ENCODE results near the gene RNF26. TPM values are rescaled to one million over a fixed set of nuclear protein-coding genes. Genes with fewer than 3 reads are reported as not detected.

Gene RNF26
- total RNA-seq, 1 donor from 2014 or later: 23.2 TPM

DNA sequence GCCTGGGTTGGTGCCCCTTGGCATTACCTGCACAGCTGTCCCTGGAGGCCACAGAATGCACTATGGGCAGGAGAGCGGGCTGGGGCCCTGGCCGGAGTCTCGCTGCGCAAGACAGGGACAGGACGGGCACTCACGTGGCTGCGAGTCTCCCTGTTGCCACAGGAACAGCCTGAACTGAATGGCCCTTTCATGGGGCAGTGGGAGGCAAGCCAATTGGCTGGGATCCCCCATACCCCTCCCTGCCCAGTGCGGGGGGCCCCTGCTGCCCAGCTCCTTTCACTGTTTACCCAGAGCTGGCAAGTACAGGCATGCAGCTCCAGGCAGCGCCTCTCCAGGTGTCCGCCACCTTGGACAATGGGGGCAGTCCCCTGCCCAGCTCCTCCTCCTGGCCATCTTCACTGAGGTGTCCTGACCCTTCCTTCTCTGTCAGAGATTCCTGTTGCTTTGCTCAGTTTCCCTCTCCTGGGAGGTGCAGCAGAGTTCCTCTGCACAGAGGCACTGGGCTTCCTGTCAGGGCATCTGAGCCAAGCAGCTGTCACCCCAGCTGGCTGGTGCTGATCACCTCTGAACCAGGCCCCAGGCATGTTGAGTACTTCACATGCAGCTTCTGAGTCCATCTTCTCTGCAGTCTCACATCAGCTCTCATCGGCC is 42.0 kb downstream of the RNF26 start:
- no peaks in the 10 kb centered on the region for H3K9me3 ChIP-seq
- DNase-seq (peak; percentile 76), ATAC-seq (peak; percentile 29)
- no peaks in the 10 kb centered on the region for H3K27me3 ChIP-seq
- H3K4me3 ChIP-seq: no peak overlapping the region
- H3K4me1 ChIP-seq: peaks cover 25% of the 10 kb centered on the region
- H3K36me3 ChIP-seq: no peaks in the 10 kb centered on the region
- TF ChIP-seq, protein P1, sequence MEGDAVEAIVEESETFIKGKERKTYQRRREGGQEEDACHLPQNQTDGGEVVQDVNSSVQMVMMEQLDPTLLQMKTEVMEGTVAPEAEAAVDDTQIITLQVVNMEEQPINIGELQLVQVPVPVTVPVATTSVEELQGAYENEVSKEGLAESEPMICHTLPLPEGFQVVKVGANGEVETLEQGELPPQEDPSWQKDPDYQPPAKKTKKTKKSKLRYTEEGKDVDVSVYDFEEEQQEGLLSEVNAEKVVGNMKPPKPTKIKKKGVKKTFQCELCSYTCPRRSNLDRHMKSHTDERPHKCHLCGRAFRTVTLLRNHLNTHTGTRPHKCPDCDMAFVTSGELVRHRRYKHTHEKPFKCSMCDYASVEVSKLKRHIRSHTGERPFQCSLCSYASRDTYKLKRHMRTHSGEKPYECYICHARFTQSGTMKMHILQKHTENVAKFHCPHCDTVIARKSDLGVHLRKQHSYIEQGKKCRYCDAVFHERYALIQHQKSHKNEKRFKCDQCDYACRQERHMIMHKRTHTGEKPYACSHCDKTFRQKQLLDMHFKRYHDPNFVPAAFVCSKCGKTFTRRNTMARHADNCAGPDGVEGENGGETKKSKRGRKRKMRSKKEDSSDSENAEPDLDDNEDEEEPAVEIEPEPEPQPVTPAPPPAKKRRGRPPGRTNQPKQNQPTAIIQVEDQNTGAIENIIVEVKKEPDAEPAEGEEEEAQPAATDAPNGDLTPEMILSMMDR (IDR thresholded peaks at IDR 0.05): no peak
- intact Hi-C loops (cut with DNase I): no loop called here
- H3K27ac ChIP-seq: peak overlapping the region; percentile 0

GRCh38 chr11:119377112-119377901 is 43.0 kb downstream of the RNF26 start:
- Histone ChIP-seq H3K9me3 (no peaks in the 10 kb centered on the region), H3K4me3 (no peak overlapping the region), H3K36me3 (no peaks in the 10 kb centered on the region), H3K27me3 (no peaks in the 10 kb centered on the region), H3K27ac (no peak overlapping the region), H3K4me1 (peaks cover 29% of the 10 kb centered on the region)
- TF ChIP-seq, protein P1 (IDR thresholded peaks at IDR 0.05): no peak
- DNase-seq: peak; percentile 51
- ATAC-seq: no peak
- intact Hi-C loops (cut with DNase I): no loop called here

DNA sequence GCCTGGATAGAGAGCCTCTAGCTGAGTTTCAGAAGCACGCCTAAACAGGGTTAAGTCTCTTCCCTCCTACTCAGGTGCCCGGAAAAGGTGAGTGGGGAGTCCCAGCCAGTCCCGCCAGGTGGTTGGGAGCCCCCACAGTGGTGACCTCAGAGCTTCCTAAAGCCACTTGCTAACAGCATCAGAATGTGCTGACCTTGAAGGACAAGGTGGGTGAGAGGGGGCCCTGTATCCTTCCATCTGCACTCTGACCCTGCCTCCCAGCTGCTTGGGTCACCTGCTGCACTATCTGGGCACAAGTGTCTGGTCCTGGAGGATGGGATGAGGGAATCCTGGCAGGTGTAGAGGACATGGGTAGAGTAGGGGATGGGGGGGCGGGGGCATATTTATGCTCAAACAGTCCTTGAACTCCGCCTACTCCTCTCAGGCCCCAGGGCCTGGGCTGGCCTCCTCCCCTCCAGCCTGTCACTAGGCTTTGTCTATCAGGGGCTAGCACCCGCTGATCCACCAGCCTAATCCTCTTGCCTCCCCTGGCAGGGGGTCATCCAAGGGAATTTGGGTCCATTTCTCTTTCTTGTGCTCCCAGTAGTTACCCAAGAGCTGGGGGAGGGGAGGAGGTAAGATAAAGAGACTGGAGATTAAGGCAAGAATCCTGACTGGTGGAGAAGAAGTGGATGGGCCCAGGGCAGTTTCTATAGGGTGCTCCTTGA is 43.8 kb downstream of the RNF26 start:
- H3K36me3 ChIP-seq: no peaks in the 10 kb centered on the region
- no peak for ATAC-seq
- H3K27ac ChIP-seq: no peak overlapping the region
- intact Hi-C loops (cut with DNase I): no loop called here
- no peaks in the 10 kb centered on the region for H3K27me3 ChIP-seq
- H3K9me3 ChIP-seq: no peaks in the 10 kb centered on the region
- TF ChIP-seq, protein P1 (IDR thresholded peaks at IDR 0.05): no peak
- peaks cover 31% of the 10 kb centered on the region for H3K4me1 ChIP-seq
- peak; percentile 38 for DNase-seq
- H3K4me3 ChIP-seq: no peak overlapping the region

- Histone ChIP-seq H3K4me1 (peaks cover 31% of the 10 kb centered on the region), H3K4me3 (no peak overlapping the region), H3K27ac (no peak overlapping the region), H3K36me3 (no peaks in the 10 kb centered on the region), H3K27me3 (no peaks in the 10 kb centered on the region), H3K9me3 (no peaks in the 10 kb centered on the region)
- ATAC-seq: no peak
- intact Hi-C loops (cut with DNase I): no loop called here
- TF ChIP-seq, protein P1 (IDR thresholded peaks at IDR 0.05): no peak
- DNase-seq: no peak
Measured at GRCh38 chr11:119378851-119379465, 44.6 kb downstream of the RNF26 start.

DNA sequence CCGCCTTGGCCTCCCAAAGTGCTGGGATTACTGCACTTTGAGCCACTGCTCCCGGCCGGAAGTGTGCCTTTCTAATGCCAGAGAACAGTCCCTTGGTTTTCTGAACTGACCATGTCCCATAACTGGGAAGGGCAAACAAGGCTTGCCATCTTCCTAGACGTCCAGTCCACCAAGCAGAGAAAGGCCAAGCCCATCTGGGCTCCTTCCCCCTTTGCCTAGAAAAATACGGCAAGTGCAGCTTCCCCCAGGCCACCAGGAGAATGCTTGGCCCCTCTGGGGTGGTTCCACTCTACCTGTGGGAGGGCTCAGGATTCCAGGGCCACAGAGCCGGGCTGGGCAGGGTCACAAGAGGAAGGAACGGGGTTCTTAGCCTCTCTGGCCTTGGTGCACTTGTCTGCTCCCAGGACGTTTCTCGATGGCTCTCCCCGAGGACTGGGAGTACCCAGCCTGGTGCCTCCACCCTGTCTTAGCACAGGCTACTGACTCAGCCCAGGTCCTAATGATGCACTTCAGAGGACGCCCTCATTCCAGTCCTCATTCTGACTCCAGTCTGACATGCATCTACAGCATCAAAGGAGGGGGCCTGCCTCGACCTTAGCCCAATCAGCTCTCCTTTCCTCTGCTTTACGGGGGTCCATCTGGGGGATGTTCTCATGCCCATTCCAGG is 46.0 kb downstream of the RNF26 start:
- DNase-seq (no peak), ATAC-seq (no peak)
- Histone ChIP-seq H3K36me3 (no peaks in the 10 kb centered on the region), H3K4me3 (no peak overlapping the region), H3K27me3 (no peaks in the 10 kb centered on the region), H3K9me3 (no peaks in the 10 kb centered on the region), H3K27ac (no peak overlapping the region), H3K4me1 (peaks cover 28% of the 10 kb centered on the region)
- intact Hi-C loops (cut with DNase I): no loop called here
- TF ChIP-seq, protein P1 (IDR thresholded peaks at IDR 0.05): no peak
